Hindlimb muscle (tissue), 1 donor: Measurements from ENCODE around the gene MIEF2. TPM values are rescaled to one million over a fixed set of nuclear protein-coding genes. Genes with fewer than 3 reads are reported as not detected.
"Not testable (repeated sequence)": the region's sequence is repeated elsewhere in the genome, so short reads cannot be mapped to it uniquely, and the experiment has no call there.

Experiments
- DNase-seq: peaks from one replicate; pipeline ENCODE4 v3.0.0-alpha.2; 2013
- polyA plus RNA-seq: library from polyadenylated mRNA; unstranded; fragments of 120-200 nt; gene quantifications from one replicate; pipeline ENCODE4 v1.2.1, GENCODE V29; 2013; ENCODE audit not compliant: insufficient read length

The MIEF2 gene
- polyA plus RNA-seq, 1 donor: 17.7 TPM

DNA sequence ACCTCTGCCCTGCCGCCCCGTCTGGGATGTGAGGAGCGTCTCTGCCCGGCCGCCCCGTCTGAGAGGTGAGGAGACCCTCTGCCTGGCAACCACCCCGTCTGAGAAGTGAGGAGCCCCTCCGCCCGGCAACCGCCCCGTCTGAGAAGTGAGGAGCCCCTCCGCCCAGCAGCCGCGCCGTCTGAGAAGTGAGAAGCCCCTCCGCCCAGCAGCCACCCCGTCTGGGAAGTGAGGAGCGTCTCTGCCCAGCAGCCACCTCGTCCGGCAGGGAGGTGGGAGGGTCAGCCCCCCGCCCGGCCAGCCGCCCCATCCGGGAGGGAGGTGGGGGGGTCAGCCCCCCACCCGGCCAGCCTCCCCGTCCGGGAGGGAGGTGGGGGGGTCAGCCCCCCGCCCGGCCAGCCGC, 37.6 kb downstream of the MIEF2 start:
- DNase-seq: not testable (repeated sequence)

DNA sequence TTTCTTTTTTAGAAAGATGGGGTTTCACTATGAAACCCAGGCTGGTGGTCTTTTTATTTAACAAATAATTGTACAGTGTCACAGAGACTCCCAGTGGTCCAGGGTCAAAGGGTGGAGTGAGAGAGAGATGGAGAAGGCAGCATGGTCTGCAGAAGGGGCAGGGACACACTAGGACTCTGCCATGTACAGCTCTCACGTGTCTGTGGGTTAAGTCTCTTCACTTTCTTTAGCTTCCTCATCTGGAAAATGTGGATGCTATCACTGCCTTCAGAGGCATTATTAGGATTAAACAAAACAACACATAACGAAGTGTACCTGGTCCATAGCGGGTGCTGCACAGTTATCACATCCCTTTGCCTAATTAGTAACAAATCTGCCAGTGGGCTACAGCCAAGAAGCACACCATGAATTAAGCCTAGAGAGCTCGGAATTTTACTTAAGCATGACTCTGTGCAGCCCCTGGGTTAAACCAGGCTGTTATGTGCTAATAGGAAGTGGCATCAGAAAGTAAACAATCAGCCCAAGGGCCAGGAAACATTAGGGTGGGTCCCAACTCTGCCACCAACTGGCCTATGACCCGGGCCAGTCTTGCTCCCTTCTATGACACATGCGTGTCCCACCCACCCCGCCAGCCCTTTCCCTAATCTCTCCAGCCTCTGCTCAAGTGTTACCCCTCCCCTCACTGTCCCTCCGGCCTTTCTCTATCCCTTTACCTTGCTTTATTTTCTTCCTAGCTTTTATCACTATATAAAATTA, 40.4 kb downstream of the MIEF2 start:
- no peak for DNase-seq

DNA sequence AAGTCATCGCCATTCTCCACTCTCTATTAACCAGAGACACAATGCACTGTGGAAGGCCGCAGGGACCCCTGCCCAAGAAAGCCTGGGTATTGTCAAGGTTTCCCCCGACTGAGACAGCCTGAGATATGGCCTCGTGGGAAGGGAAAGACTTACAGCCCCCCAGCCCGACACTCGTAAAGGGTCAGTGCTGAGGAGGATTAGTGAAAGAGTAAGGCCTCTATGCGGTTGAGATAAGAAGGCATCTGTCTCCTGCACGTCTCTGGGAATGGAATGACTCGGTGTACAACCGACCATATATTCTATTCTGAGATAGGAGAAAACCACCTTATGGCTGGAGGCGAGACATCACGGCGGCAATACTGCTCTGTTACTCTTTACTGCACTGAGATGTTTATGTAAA, 42.7 kb downstream of the MIEF2 start:
- not testable (repeated sequence) for DNase-seq

DNA sequence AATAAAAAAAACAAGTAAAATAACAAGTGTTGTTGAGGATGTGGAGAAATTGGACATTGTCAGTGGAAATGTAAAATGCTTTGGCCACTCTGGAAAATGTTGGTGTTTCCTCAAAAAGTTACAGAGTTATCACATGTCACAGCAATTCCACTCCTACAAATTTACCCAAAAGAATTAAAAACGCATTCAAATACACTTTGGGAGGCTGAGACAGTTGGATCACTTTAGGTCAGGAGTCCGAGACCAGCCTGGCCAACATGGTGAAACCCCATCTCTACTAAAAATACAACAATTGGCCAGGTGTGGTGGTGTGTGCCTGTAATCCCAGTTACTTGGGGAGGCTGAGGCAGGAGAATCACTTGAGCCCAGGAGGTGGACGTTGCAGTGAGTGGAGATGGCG, 48.7 kb downstream of the MIEF2 start:
- DNase-seq: no peak

DNA sequence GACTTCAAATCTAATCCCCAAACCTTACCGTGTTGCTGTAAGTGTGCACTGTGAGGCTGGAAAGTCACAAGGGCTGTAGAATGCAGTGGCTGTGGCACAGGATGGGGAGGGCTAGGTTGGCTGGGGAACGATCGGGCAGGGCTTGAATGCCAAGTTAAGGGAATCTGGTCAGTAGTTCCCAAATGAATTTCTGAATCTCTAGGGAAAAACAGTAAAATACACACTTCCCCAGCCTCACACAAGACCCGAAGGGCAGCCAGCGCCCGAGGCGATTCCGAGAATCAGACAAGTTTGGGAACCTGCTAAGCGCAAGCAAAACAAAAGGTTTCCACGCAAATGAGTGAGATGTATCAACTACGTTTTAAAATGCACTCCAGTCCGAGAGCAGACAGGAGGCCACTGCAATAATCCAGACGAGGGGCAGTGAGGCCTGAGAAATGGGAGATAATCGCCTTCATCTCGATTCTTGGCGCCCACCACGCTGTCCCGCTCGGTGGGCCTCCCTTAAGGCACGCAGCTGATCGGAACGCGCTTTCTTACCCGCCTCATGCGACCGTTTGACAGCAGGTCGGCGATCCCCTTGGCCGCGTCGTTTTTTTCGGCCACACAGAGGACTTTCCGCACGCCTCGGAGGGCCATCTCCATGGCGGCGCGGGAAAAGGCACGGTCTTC, 53.7 kb downstream of the MIEF2 start:
- DNase-seq: no peak

DNA sequence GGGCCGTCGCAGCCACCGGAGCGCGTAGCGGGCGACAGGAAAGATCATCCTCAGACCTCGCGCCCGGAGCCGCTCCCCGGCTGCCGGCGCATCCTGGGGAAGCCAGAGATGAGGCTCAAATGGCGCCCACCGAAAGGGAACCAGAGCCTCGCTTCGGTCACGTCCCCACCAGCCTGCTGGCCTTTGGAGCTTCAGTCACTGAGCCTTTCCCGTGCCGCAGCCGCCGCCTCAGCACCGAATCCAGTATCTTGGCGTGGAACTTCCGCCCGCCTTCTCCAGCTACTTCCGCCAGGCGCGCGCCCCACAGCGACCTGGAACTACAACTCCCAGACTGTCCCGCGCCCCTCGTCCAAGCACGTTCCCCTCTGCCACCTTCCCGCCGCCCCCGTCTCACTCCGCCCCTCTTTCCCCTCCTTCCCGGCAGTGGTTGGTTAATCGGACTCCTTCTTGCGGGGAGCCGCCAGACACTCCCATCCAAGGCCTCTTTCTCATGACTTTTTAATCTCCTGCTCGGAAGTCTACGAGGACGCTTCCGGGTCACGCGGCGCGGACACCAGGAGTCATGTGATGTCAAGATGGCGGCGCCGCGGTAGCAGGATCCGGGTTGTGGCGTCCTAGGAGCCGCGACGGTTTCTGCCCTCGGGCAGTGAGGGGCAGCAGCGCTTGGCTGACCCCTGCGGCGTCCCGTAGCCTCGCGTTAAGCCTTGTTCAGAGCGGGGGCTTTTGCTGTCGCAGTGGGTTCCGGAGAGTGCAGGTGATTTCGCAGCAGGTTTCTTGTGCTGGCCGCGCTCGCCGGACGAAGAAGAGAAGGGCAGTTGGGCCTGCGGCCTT, 54.5 kb downstream of the MIEF2 start, which contains the start of the genes SMCR8 and TOP3A:
Gene SMCR8, plus strand, starts transcription at position 563 of the 831 bp plus-strand sequence. CDS start 497 bp downstream, outside the sequence.
Gene TOP3A, minus strand, starts transcription at position 264 of the 831 bp plus-strand sequence. Its CDS starts 216 bp downstream, at position 48.
- peak; percentile 98 for DNase-seq

DNA sequence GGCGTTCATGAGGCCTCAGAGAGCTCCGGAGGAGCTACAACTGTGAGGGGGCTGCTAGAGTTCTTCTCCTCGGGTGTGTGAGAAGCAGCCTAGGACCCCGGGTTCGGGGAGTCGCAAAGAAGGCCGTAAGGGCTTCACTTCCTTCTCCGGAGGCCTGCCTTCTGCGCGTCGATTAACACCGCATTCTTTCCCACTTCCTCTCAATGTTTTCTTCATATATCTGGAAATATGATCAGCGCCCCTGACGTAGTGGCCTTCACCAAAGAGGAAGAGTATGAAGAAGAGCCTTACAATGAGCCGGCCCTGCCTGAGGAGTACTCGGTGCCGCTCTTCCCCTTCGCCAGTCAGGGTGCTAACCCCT, 55.1 kb downstream of the MIEF2 start:
- DNase-seq: peak; percentile 17

DNA sequence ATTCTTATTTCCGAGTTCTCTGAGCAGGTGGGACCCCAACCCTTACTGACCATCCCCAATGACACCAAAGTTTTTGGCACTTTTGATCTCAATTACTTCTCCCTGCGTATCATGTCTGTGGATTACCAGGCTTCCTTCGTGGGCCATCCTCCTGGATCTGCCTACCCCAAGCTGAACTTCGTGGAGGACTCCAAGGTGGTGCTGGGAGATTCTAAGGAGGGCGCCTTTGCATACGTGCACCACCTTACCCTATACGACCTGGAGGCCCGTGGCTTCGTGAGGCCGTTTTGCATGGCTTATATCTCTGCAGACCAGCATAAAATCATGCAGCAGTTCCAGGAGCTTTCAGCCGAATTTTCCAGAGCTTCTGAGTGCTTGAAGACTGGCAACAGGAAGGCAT, 55.5 kb downstream of the MIEF2 start:
- DNase-seq: no peak

Other genes with a start within 250 kb of the MIEF2 start
- gene ATPAF2, start 221.5 kb upstream of the MIEF2 start, polyA plus RNA-seq: 19.0 TPM
- 11.3 TPM for gene GID4, start 221.3 kb upstream of the MIEF2 start, polyA plus RNA-seq
- gene DRG2, start 172.7 kb upstream of the MIEF2 start, polyA plus RNA-seq: 28.6 TPM
- gene MYO15A, start 151.9 kb upstream of the MIEF2 start, polyA plus RNA-seq: 1.3 TPM
- 71.1 TPM for gene ALKBH5, start 76.8 kb upstream of the MIEF2 start, polyA plus RNA-seq
- gene LLGL1, start 35.0 kb upstream of the MIEF2 start, polyA plus RNA-seq: 26.2 TPM
- 181 TPM for gene FLII, start 1.9 kb upstream of the MIEF2 start, polyA plus RNA-seq
- 27.5 TPM for gene TOP3A, start 54.3 kb downstream of the MIEF2 start, polyA plus RNA-seq
- 9.9 TPM for gene SMCR8, start 54.6 kb downstream of the MIEF2 start, polyA plus RNA-seq
- 15.0 TPM for gene SHMT1, start 102.9 kb downstream of the MIEF2 start, polyA plus RNA-seq
- not detected for gene EVPLL, start 117.1 kb downstream of the MIEF2 start, polyA plus RNA-seq
- not detected for gene LGALS9C, start 216.1 kb downstream of the MIEF2 start, polyA plus RNA-seq